GM04504 (cell line): ENCODE measurements around the gene VDR.
A peak's percentile ranks its signal among the peaks of the same experiment; 100 is the strongest.
"Not testable (repeated sequence)": the region's sequence is repeated elsewhere in the genome, so short reads cannot be mapped to it uniquely, and the experiment has no call there.

Experiments
- DNase-seq: peaks from one replicate; pipeline ENCODE4 v3.0.0-alpha.2; 2012; ENCODE audit warnings: low read depth

VDR gene

DNA sequence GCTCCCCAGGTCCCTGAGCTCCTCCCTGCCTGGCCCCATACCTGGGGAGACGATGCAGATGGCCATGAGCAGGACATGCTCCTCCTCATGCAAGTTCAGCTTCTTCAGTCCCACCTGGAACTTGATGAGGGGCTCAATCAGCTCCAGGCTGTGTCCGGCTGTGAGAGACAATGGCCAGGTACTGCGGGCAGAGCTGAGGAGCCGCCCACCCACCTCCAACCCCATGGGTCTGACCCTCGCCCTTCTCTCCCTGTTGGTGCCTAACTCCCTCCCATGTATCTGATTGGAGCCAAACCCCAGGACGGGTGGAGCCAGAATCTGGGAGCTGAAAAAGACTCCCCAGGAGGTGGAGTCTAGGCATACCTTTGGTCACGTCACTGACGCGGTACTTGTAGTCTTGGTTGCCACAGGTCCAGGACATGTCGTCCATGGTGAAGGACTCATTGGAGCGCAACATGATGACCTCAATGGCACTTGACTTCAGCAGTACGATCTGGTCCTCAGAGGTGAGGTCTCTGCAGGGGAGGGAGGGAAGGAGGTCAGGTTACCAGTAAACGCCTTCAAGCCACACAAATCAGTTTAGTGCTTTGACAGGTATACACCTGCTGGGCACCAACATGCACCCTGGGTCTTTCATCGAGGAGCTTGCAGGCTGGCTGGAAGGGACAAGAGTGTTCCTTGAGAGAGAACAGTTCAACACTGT lies 58.3 kb downstream of the VDR start:
- no peak for DNase-seq

DNA sequence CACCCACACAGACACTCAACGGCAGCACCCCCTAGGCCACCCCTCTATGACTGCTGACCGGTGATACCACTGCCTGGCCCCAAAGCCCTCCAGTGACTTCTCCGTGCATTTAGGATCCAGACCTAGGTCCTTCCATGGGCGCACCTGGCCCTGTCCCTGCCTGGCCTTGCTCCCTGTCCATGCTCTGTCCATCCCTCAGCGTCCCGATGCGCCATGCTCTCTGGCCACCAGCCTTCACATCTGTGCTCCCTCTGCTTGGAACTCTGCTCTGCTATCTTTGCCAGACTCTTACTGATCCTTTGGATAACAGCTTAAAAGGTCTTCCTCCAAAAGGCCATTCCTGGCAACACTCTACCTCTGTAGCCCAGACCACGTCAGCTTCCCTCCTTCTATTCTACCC lies 59.7 kb downstream of the VDR start:
- no peak for DNase-seq

DNA sequence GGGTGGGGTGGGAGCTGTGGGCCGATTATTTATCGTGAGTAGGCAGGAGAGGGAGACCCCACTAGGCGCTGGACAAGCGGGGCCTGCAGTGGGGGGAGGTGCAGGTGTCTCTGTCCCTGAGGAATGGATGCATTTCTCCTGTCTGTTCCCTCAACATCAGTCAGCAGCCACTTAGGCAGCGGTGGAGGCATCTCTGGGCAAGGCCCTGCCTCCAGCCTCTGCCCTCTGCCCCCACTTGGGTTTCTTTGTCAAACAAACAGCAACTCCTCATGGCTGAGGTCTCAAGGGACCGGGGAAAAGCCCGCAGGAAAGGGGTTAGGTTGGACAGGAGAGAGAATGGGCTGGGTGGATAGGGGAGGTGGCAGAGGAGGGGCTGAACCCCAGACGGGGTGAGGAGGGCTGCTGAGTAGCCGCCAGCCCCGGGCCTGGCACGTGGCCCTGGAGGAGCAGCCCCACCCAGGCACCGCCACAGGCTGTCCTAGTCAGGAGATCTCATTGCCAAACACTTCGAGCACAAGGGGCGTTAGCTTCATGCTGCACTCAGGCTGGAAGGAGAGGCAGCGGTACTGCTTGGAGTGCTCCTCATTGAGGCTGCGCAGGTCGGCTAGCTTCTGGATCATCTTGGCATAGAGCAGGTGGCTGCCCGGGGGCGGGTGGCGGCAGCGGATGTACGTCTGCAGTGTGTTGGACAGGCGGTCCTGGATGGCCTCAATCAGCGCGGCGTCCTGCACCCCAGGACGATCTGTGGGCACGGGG lies 60.4 kb downstream of the VDR start:
- no peak for DNase-seq

DNA sequence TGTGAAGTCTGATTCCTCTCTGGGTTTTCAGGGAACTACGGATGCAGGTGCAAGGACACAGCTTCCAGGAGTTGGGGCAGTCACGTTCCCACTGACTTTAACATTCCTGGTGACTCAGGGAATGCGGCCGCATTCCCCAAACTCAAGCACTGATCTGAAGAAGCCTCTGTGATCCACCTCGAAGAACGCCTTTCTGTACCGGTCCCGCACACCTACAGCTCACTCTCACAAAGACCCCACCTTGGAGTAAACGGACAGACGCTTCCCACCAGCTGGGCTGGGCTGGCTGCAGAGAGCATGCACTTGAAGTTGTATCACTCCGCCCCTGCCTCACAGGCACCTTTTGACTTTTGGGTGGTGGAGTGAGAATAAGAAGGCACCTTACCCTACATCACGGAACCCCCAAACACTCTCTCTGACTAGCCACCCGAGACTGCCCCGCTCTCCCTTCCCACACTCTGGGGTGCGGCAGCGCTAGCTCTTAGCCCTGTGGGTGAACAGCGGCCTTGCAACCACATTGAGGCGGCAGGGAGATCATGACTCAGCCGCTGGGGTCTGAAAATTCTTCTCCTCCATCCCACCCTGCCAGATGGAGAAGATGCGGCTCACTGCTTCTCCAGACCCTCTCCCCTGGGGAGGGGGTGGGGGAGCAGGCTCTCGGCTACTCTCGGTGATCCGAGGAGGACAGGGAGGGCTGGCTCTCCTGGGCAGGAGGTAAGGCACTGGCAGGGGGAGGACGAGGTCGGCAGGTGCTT lies 61.4 kb downstream of the VDR start:
- DNase-seq: no peak

DNA sequence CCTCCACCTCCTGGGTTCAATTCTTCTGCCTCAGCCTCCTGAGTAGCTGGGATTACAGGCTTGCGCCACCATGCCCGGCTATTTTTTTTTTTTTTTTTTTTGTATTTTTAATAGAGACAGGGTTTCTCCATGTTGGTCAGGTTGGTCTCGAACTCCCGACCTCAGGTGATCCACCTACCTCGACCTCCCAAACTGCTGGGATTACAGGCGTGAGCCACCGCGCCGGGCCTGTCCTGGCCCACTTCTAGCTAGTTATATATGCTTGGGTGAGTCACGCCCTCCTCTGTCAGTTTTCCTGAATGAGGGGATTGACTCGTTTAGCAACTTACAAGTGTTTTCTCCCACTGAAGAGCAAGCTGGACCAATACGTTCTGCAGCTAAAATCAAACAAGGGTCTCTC lies 62.3 kb downstream of the VDR start:
- DNase-seq: not testable (repeated sequence)

DNA sequence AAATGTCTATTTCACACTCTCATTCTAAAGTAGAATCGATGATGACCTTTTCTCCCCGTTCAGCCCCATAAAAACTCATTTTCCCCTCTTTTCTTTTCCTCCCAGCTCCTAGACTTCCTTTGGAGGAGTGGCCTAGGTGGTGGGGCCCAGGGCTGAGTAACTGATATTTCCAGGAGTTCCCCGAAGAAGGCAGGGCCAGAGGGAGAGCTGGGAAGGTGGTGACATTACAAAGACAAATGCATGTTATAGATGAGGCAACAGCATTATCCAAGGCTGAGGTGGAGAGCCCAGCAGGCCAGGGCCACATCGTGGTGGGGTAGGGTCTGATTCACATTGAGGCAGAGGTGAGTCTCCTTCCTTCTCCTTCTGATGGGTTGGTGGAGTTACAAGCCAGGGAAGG lies 62.9 kb downstream of the VDR start:
- DNase-seq: no peak

DNA sequence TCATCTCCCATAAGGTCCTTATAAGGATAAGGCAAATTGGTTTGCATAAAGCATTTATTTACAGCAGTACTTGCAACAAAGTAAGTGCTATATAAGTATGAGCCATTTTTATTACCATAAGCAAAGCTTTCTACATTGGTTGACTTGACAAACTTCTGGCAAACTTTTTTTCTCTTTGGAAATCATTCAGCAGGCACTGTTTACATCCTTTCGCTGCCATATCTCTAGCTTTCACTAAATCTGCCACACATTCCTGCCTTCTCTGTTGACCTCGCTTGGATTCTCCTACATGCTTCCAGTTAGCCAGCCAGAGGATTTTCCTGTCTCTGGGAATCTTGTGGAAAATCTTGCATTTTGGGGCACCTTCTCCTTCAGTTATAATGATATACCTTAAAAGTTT lies 63.3 kb downstream of the VDR start:
- DNase-seq: no peak

DNA sequence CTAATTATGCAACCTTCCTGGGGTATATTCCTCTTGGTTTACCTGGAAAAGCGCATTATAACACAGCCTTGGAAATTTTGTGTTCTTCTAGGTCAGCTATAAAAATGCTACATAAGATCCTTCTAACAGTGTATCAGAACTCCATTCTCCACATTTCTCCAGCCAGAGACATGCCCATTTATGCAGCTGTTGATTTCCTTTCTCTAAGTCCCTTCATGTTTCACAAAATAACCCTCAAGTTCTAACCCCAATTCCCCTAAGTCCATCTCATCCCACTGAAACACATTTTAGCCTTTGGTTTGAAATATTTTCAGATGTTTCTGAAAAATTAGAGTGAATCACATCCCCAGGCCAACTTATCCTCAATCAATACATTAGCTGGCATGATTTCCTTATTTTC lies 64.2 kb downstream of the VDR start:
- DNase-seq: no peak

DNA sequence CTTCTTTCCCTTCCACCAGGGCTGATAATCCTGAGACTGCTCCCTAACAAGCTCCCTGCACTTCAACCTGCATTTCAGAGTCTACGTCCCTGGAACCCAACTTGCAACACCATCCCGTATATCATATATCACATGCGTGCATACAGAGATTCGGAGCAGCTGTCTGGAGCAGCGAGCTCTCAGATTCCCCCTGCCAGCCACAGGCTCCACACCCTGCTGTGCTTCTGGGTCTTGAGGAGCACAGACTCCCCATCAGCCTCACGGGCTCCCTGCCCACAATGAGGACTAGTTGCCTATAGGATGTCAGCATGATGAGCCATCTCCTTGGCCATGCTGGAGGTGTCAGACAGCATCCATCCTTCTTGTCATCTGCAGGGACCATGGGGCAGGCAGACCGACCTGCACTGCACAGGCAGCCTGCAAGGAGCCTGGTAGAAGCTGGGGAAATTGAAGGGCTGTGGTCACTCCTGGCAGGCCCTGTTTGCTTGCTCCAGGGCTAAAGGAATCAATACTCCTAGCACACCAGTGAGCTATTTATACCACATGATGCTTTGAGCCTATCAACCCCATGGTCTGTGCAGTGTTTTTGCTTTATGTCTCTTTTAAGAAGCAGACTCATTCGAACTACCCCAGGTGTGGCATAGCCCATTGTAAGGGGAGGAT lies 65.4 kb downstream of the VDR start:
- no peak for DNase-seq

DNA sequence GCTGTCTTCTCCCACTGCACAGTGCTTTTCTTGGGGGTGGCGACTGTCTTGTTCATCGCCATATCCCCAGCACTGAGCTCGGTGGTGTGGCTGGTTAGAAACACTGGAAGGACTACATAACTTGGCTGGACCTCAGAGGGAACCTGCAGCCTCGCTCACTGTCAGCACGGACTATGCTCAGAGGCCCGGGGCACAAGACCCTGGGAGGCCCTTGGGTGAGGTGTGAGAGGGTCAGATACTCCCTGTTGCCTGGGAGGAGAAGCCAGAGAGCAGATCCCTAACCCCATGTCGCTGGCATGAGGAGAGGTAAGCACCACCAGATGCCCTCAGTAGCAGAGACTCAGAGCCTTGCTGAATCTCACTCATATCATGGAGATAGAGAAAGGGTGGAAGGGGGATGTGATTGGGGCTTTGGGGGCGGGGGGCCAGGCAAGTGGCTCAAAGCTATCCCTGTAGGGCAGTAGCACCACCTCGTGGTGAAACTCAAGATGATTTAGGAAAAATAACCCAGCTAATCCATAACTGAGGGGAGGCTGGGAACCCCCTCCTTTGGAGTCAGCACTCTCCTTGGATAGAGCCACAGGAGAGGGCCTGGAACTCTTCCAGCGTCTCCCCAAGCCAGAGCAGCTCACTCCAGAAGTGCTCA lies 66.4 kb downstream of the VDR start:
- no peak for DNase-seq

DNA sequence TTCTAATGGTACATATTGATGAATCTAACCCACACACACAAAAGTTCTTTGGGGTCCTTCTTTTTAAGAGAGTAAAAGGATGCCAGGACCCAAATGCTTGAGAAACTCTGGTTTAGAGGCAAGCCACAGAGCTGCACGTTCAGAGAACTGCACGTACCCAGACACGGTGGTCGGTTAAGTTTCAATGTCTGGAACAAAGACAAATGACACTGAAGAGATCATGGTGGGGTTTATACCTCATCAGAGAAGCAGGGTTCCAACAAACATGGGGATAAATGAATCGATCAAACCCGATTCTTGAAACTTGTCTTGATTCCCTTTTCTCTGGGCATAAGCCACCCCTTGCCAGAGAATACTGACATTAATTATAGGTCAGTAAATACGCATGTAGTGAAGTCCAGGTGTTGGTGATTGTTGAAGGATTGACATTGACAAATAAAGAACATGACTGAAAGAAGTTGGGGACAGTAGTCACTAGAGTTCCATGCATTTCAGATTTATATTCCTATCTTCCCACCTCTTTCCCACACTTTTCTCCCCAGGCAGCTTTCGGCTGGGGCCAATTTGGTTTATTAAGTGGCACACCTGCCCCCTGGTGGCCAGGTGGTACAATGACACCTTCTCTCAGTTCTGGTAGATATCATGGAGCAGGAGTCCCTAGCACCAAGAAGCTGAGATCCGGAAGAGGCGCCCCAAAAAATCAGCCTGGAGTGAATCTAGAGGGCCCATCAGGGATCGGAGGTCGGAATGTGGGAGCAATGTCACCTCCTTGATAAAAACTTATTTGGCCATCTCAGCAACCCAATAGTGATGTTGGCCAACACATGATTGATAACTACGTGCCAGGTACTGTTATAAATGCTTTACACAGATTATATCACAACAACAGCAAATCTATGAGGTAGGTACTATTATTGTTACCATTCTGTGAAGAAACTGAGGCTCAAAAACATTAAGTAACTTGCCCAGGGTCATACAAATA lies 67.3 kb downstream of the VDR start:
- DNase-seq: peak; percentile 44

DNA sequence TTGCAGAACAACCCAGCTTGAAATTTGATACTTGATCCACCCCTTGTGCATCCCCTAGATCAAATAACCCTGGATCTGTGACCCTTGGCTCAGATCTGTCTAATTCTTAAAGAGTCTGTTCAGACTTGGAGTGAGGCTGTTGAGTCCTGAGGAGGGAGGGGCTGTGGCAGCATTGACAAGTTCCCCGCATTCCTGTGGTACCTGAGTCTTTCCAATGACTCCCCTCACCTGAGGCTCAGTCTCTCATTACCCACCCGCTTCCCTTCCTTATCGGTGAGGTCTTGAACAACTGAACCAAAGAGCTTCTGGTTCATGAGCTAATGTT lies 69.0 kb downstream of the VDR start:
- no peak for DNase-seq

DNA sequence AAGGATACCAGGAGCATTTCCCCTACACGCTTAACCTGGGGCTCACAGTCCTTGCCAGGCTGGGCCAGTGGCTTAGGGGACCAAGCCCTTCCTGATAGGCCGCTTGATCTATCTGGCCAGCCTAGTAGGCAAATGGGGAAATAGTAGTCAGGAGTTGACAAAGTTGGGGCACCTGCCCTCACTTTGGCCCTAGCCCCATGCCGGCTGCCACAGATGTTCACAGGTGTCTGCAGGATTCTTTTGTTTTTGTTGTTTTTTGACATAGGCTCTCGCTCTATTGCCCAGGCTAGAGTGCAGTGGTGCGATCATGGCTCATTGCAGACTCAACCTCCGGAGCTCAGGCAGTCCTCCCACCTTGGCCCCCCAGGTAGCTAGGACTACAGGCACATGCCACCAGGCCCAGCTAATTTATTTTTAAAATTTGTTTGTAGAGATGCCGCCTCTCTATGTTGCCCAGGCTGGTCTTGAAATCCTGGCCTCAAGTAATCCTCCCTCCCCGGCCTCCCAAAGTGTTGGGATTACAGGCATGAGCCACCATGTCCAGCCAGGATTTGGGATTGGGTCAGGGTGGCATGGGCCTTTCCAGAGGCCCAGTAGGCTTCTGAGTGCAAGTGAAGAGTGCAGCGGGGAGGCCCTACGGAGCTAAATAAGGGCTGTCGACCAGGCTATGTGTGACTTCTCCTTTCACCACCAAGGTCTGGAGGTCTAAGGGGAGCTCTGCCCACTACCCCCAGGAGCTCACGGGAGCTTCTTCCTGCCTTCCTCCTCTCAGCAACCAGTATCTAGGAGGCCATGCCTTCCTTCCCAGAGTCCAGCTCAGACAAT lies 69.6 kb downstream of the VDR start:
- DNase-seq: no peak

DNA sequence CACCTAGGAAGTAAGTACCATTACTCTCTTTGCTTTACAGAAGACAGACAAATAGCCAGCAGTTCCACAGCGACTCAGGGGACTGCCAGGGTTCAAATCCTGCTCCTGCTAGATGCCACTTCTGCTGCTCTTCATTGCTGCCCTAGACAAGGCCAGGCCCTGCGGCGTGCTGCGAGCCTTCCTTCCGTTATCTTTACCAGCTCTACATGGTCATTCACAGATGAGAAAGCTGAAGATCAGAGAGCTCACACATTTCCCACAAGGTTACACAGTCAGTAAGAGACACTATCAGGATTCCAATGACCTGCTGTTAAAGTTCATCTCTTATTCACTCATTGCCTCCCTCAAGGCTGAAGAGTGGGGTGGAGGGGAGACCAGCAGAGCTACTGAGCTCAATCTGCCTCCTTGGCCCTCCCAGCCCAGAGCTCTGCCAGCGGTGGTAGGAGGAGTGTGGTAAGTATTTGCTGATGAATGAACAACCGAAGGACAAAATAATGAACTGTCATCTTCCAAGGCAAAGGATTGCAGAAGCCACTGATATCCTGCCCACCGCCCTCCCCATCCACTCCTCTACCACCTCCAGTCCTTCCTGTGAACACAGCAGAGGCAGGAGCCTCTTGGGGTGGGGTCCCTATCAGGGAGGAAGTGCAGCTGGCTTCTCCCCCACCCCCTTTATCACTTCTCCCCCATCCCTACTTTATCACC lies 70.4 kb downstream of the VDR start:
- DNase-seq: no peak

DNA sequence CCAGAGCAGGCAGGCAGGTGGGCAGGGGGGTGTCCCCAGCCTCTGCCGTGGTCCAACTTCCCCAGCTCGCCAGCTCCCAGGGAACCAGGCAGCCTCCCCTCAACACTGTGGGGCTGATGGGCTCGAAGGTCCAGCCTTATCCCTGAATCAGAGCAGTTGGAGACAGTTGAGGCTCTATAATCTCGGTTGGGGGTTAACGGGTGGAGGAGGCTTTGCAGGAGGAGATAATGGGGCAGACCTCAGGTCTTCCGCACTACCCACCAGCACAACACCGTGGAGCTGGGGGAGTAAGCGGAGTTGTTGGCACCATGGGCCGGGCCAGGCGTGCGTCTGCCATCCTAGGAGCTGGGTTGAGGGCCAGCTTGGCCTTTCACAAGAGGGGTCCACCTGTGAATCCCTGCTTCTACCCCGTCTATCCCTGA lies 71.2 kb downstream of the VDR start:
- no peak for DNase-seq

DNA sequence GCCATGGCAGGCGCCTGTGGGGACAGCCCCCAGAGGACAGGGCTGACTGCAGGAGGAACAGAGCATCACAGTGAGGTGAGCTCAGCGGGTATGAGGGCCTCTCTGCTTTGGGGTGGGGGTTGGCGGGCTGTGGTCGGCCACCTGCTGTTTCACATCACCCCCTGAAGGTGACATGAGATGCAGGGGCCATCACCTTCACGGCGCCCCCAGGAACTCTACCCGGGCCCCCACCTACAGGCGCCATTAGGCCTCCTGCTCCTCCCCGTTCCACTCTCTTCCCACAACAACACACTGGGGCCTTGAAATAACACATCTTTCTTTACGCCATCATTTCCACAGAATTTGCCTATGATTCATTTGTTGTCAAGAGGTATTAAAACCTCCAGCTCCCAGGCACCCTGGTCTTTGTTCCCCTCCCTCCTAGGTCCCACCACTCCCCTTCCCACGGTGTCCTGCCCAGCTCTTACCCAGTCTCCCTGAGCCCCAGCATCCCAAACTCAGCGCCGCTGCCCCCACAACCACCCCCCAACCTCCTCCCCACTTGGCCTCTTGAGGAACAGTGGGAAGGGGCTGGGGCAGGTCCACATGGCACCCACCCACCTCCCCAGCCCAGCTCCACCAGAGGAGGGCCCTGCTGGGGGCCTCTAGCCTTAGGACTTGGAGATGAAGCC lies 72.4 kb downstream of the VDR start:
- DNase-seq: no peak

DNA sequence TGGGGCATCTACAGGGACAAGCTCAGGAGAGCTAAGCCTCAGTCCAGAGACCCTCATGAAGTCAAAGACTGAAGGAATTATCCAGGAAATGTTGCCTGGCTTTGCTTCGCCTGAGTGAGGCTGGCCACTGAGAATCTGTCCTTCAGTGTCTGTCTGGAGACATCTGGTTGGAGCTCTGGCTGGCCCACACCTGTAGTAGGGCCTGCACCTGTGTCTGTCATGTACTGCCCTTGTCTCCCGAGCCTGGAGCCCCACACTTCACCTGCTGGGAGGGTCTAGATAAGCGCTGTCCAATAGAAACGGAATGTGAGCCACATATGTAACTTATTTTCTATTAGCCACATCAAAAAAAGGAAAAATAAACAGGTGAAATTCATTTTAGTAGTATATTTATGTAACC lies 75.2 kb downstream of the VDR start:
- no peak for DNase-seq

DNA sequence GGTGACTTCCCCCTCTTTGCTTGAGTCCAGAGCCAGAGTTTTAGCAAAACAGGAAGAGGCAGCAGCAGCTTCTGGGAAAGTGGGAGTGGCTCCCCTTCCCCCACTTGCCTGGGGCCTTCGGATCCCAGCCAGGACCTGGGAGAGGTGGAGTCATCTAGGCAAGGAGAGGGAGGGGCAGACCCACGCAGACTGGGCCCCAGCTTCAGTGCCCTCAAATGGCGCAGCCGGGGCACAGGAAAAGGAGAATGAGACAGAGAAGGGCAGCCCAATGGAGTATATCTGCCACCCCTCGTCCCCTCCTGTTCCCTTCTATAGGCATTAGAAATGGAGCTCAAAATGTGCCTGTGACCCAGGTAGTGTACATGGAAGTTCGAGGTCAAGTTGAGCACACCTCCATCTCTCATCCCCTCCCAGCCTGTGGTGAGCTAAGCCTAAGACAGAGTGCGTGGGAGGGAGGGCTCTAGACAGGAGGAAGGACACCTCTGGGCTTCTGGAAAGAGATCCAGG lies 75.8 kb downstream of the VDR start:
- DNase-seq: peak; percentile 64
